ENCODE measurements around the gene SLC29A2.

SLC29A2 gene

GRCh38 chr11:66371627-66372415, at the start of gene SLC29A2:
SLC29A2 (minus strand) TSS chr11:66371760; CDS start chr11:66371591, 169 bp downstream.
- peaks cover 33% of the 10 kb centered on the region for H3K36me3 ChIP-seq (replicated peaks)
- peak within 1 kb of the TSS; percentile 79 for H3K4me3 ChIP-seq
- no peaks in the 10 kb centered on the region for H3K27me3 ChIP-seq (ENCODE audit: low read depth)
- DNase-seq (ENCODE audit: low spot score in 2 of 2): peak; percentile 93 to 98
- in situ Hi-C loops (cut with MboI; ENCODE audit: low sequenced_read_pairs): no loop called here
- no peaks in the 10 kb centered on the region for H3K9me3 ChIP-seq
- H3K4me1 ChIP-seq: peaks cover 11% of the 10 kb centered on the region

GRCh38 chr11:66420671-66421476, 49.3 kb upstream of the SLC29A2 start, which contains the start of gene NPAS4:
NPAS4 (plus strand) TSS chr11:66421035; CDS start chr11:66421180, 145 bp downstream.
- Histone ChIP-seq H3K4me3 (no peak within 1 kb of the TSS), H3K27me3 (ENCODE audit: low read depth) (peaks cover 26% of the 10 kb centered on the region), H3K4me1 (no peaks in the 10 kb centered on the region), H3K36me3 (replicated peaks) (no peaks in the 10 kb centered on the region), H3K9me3 (no peaks in the 10 kb centered on the region)
- in situ Hi-C loops (cut with MboI; ENCODE audit: low sequenced_read_pairs): no loop called here
- DNase-seq (ENCODE audit: low spot score in 2 of 2): no peak

- DNase-seq (ENCODE audit: low spot score in 2 of 2): no peak
- H3K4me3 ChIP-seq: no peak overlapping the region
- H3K9me3 ChIP-seq: no peaks in the 10 kb centered on the region
- no peaks in the 10 kb centered on the region for H3K4me1 ChIP-seq
- no peaks in the 10 kb centered on the region for H3K36me3 ChIP-seq (replicated peaks)
- in situ Hi-C loops (cut with MboI; ENCODE audit: low sequenced_read_pairs): no loop called here
- peaks cover 28% of the 10 kb centered on the region for H3K27me3 ChIP-seq (ENCODE audit: low read depth)
Observed at GRCh38 chr11:66419825-66420224, 48.3 kb upstream of the SLC29A2 start.

- in situ Hi-C loops (cut with MboI; ENCODE audit: low sequenced_read_pairs): no loop called here
- Histone ChIP-seq H3K9me3 (no peaks in the 10 kb centered on the region), H3K4me1 (no peaks in the 10 kb centered on the region), H3K36me3 (replicated peaks) (no peaks in the 10 kb centered on the region), H3K4me3 (no peak overlapping the region), H3K27me3 (ENCODE audit: low read depth) (peaks cover 31% of the 10 kb centered on the region)
- DNase-seq (ENCODE audit: low spot score in 2 of 2): no peak
Observed at GRCh38 chr11:66418986-66419308, 47.4 kb upstream of the SLC29A2 start.

DNA sequence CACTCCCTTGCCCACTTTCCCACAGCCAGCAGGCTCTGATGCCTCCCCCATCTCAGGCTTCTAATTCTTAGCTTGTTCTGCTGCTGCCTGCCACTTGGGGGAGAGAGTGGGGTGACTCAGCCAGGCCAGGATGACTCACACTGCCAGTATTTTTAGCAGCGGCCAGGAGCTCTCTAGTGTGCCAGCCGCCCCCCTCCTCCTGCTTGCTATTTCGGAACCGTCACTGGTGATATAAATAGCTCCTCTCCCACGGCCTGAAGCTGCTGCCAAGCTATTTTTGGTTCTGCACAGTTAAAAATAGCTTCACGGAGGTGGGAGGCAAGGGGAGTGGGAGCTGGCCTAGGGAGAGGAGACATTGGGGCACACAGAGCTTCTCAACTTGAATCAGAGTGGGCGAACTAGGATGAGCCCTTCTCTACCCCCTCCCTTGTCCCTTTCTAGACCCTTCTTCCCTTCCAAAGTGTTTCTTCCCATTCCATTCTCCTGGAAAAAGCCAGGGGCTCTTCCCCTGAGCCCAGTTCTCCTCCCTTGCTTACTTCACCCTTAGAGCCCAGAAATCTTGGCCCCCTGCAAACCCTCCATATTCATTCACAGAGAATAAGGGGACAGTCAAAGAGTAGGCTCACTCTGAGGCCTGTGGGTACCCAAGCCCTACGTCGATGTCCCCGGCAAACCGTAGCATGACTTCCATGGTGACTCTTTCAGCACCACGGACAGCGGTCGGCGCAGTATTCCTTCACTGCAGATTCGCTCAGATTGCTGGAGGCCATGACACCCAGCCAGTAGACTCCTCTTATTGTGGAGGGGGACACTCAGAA, 46.8 kb upstream of the SLC29A2 start:
- Histone ChIP-seq H3K4me1 (no peaks in the 10 kb centered on the region), H3K4me3 (no peak overlapping the region), H3K9me3 (no peaks in the 10 kb centered on the region), H3K36me3 (replicated peaks) (no peaks in the 10 kb centered on the region), H3K27me3 (ENCODE audit: low read depth) (peaks cover 31% of the 10 kb centered on the region)
- peak; percentile 41 to 88 for DNase-seq (ENCODE audit: low spot score in 2 of 2)
- in situ Hi-C loops (cut with MboI; ENCODE audit: low sequenced_read_pairs): no loop called here

GRCh38 chr11:66417000-66417399, 45.4 kb upstream of the SLC29A2 start:
- in situ Hi-C loops (cut with MboI; ENCODE audit: low sequenced_read_pairs): no loop called here

GRCh38 chr11:66415423-66415822, 43.9 kb upstream of the SLC29A2 start:
- Histone ChIP-seq H3K4me3 (no peak overlapping the region), H3K27me3 (ENCODE audit: low read depth) (peaks cover 20% of the 10 kb centered on the region), H3K9me3 (no peaks in the 10 kb centered on the region), H3K4me1 (no peaks in the 10 kb centered on the region), H3K36me3 (replicated peaks) (no peaks in the 10 kb centered on the region)
- in situ Hi-C loops (cut with MboI; ENCODE audit: low sequenced_read_pairs): no loop called here
- no peak for DNase-seq (ENCODE audit: low spot score in 2 of 2)

More at GRCh38 chr11:66417000-66417399, 45.4 kb upstream of the SLC29A2 start:
- no peak for DNase-seq (ENCODE audit: low spot score in 2 of 2)
- no peaks in the 10 kb centered on the region for H3K36me3 ChIP-seq (replicated peaks)
- H3K4me3 ChIP-seq: no peak overlapping the region
- no peaks in the 10 kb centered on the region for H3K4me1 ChIP-seq
- no peaks in the 10 kb centered on the region for H3K9me3 ChIP-seq
- H3K27me3 ChIP-seq (ENCODE audit: low read depth): peaks cover 31% of the 10 kb centered on the region

GRCh38 chr11:66414120-66414934, 42.8 kb upstream of the SLC29A2 start:
- H3K4me3 ChIP-seq: no peak overlapping the region
- no peaks in the 10 kb centered on the region for H3K9me3 ChIP-seq
- in situ Hi-C loops (cut with MboI; ENCODE audit: low sequenced_read_pairs): no loop called here
- no peaks in the 10 kb centered on the region for H3K4me1 ChIP-seq
- no peaks in the 10 kb centered on the region for H3K36me3 ChIP-seq (replicated peaks)
- DNase-seq (ENCODE audit: low spot score in 2 of 2): no peak
- peaks cover 10% of the 10 kb centered on the region for H3K27me3 ChIP-seq (ENCODE audit: low read depth)

DNA sequence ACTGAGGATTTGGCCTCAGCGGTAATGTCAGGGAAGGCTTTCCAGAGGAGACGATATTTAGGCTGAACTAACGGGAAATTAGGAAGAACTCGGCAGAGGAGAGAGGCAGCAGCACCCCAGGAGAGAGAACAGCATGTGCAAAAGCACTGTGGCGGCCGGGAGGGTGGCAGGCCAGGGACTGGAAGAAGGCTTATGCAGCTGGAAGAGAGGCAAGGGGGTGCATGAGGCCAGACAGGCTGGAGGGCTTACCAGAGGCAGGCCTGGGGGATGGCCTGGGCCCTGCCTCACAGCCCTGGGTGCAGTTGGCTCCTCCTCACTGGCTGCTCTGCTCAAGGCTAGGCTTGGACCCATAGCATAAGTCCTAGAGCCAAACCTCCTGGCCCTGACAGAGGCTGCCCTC, 41.6 kb upstream of the SLC29A2 start:
- Histone ChIP-seq H3K9me3 (no peaks in the 10 kb centered on the region), H3K27me3 (ENCODE audit: low read depth) (0 out of 2 replicates have a peak, but pooled peaks cover 5% of the 10 kb centered on the region), H3K4me1 (no peaks in the 10 kb centered on the region), H3K4me3 (no peak overlapping the region), H3K36me3 (replicated peaks) (no peaks in the 10 kb centered on the region)
- DNase-seq (ENCODE audit: low spot score in 2 of 2): no peak
- in situ Hi-C loops (cut with MboI; ENCODE audit: low sequenced_read_pairs): no loop called here

GRCh38 chr11:66412110-66412509, 40.5 kb upstream of the SLC29A2 start:
- H3K27me3 ChIP-seq (ENCODE audit: low read depth): 0 out of 2 replicates have a peak, but pooled peaks cover 5% of the 10 kb centered on the region
- no peak overlapping the region for H3K4me3 ChIP-seq
- H3K36me3 ChIP-seq (replicated peaks): no peaks in the 10 kb centered on the region
- DNase-seq (ENCODE audit: low spot score in 2 of 2): no peak
- in situ Hi-C loops (cut with MboI; ENCODE audit: low sequenced_read_pairs): no loop called here
- H3K9me3 ChIP-seq: no peaks in the 10 kb centered on the region
- H3K4me1 ChIP-seq: no peaks in the 10 kb centered on the region

DNA sequence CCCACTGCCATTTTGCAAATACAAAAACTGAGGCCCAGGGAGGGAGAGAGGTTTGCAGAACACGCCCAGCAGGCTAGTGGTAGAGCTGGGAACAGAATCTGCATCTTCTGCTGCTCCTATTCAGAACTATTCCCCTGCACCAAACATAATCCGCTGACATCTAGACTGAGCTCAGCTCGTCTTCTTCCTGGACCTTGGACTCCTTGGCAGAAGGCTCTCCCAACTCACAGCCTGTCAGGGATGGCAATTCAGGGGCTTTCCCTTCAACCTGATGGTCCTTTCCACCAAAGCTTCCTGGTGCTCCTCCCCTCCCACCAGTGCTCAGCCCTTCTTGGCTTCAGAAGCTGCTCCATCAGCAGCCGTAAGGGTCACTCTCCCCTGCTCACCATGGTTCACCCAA, 39.8 kb upstream of the SLC29A2 start:
- Histone ChIP-seq H3K36me3 (replicated peaks) (no peaks in the 10 kb centered on the region), H3K4me3 (no peak overlapping the region), H3K9me3 (no peaks in the 10 kb centered on the region), H3K27me3 (ENCODE audit: low read depth) (0 out of 2 replicates have a peak, but pooled peaks cover 5% of the 10 kb centered on the region), H3K4me1 (no peaks in the 10 kb centered on the region)
- DNase-seq (ENCODE audit: low spot score in 2 of 2): no peak
- in situ Hi-C loops (cut with MboI; ENCODE audit: low sequenced_read_pairs): no loop called here

DNA sequence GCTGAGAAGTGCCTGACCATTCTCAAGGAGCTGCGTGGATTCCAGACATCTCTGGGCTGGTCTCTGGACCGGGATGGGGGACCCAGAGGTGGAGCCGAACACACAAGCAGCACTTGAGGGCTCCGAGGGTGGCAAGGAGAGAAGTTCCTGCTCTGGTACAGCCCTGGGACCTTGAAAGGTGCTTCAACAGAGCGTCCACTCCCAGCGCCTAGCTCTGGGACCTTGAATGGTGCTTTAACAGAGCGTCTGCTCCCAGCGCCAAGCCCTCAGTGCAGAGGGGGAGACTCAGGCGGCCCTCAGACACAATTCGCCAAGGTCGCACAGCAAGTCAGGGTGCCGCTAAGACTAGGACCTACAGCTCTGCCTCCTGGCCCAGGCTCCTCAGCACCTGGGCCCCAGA, 38.6 kb upstream of the SLC29A2 start:
- H3K36me3 ChIP-seq (replicated peaks): no peaks in the 10 kb centered on the region
- H3K27me3 ChIP-seq (ENCODE audit: low read depth): peaks cover 3% of the 10 kb centered on the region

GRCh38 chr11:66409226-66409625, 37.7 kb upstream of the SLC29A2 start:
- Histone ChIP-seq H3K4me1 (no peaks in the 10 kb centered on the region), H3K9me3 (no peaks in the 10 kb centered on the region), H3K36me3 (replicated peaks) (no peaks in the 10 kb centered on the region), H3K4me3 (no peak overlapping the region), H3K27me3 (ENCODE audit: low read depth) (peaks cover 4% of the 10 kb centered on the region)
- in situ Hi-C loops (cut with MboI; ENCODE audit: low sequenced_read_pairs): loop anchor here (5.0 to 10.0 kb wide), 2 partner anchors 276 to 423 kb away; no protein-coding TSS in a partner anchor
- no peak for DNase-seq (ENCODE audit: low spot score in 2 of 2)

More for the DNA sequence above, 38.6 kb upstream of the SLC29A2 start:
- no peaks in the 10 kb centered on the region for H3K4me1 ChIP-seq
- H3K9me3 ChIP-seq: no peaks in the 10 kb centered on the region
- DNase-seq (ENCODE audit: low spot score in 2 of 2): no peak
- in situ Hi-C loops (cut with MboI; ENCODE audit: low sequenced_read_pairs): no loop called here
- no peak overlapping the region for H3K4me3 ChIP-seq

Measured in HAP-1 (cell line).